GM21619 (cell line): ENCODE measurements around the gene ZSCAN26.
A peak's percentile ranks its signal among the peaks of the same experiment; 100 is the strongest.

ENCODE experiments used
- ATAC-seq: cut with Tn5 transposase; IDR thresholded peaks from one replicate; pipeline ENCODE4 v1.9.1; 2021; ENCODE audit not compliant: unreplicated experiment

The ZSCAN26 gene

DNA sequence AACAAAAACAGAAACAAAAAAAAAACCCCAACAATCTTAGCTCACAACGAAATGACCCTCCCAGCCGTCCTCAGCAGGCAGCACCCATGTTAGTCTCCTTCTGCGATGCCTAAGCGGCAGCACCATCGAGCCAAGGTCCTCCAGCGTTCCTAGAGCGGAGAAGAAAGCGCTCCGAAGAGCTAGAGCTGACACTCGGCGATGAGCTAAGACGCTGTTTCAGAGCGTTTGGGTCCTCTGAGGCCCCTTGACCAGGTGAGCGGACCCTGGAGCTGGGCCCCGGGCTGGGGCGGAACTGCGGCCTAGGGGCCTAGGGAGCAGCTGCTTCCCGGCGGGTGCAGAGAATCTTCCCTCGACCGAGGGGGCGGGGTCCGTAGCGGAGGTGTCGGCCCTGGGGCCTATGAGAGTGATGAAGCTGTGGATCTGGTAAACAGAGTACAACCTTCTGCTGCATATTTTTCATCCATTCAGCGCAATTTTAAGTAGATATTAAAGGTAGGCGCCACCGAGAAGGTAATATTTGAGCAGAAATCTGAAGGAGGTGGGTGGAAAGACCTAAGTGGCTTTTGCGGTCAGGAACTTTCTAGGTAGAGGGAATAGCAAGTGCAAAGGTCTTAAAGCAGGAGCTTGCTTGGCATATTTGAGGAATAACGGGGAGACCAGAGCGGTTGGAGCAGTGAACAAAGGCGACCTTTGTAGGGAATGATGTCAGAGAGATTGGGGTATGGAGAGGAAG, at the start of gene ZSCAN26:
Gene ZSCAN26 (plus strand): TSS at position 182 of the 733 bp plus-strand sequence. CDS start 4,777 bp downstream, outside the sequence.
- peak; percentile 93 for ATAC-seq

- no peak for ATAC-seq
Measured at GRCh38 chr6:28217890-28218289, 49.1 kb upstream of the ZSCAN26 start.

GRCh38 chr6:28218312-28219248, 48.4 kb upstream of the ZSCAN26 start:
- peak; percentile 63 for ATAC-seq

DNA sequence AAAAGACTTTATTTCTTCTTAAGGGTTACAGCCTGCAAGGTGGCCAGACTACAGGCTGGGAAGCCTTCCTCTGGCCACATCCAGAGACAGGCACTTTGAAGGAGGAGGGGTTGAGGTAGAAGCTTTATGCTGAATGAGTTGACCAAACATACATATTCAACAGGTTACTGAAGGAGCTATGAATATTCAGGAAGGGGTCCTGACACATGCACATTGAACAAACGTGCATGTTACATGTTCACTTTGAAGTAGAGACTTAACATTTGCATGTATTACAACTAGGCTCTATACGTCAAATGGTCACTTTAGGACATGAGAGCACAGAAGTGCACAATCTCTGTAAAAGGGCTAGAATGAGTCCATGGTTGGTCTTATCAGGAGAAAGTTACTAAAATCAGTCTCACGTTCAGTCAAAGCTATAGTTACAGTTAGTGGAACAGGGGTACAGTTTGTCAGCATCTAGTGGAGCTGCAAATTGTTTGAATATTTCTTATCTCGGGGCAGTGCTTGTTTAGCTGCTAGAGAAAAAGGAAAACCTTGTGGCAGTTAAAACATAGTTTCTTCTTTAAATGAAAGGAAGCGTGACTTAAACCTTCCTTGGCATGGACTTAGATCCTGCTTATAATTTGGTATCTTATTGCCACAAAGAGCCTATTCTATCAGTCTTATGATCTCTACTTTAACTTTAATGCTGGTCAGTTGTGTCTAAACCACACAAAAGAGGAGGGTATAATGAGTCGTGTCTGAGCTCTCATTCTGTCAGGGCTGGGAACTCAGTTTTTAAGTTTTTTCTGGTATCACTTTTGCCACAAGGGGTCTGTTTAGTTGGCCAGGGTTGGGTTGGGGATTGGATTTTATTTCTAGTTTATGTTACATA, 46.4 kb upstream of the ZSCAN26 start:
- no peak for ATAC-seq

- ATAC-seq = no peak
Measured at GRCh38 chr6:28224131-28225055, 42.5 kb upstream of the ZSCAN26 start.

- peak; percentile 82 for ATAC-seq
Measured at GRCh38 chr6:28225056-28225834, 41.7 kb upstream of the ZSCAN26 start, which contains the start of gene ZSCAN9. TSS of gene ZSCAN9 (plus strand) at chr6:28225275. CDS start at chr6:28227085, 1,810 bp downstream.

DNA sequence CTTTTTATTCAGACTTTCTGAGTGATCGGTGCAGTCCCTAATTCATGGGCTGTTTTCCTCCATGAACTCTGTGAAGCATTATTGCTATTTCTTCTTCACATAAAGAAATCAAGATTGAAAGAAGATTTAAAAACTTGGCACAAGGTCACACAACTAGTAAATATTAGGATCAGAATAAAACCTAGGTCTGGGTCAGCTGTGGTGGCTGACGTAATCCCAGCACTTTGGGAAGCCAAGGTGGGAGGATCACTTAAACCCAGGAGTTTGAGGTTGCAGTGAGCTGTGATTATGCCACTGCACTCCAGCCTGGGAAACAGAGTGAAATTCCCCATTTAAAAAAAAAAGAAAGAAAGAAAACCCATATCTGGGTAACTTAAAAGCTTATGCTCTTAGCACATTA, 40.5 kb upstream of the ZSCAN26 start:
- no peak for ATAC-seq

- no peak for ATAC-seq
Measured at GRCh38 chr6:28232785-28233184, 34.2 kb upstream of the ZSCAN26 start.

GRCh38 chr6:28235912-28236452, 31.0 kb upstream of the ZSCAN26 start:
- no peak for ATAC-seq

GRCh38 chr6:28239636-28240035, 27.3 kb upstream of the ZSCAN26 start:
- ATAC-seq = no peak

GRCh38 chr6:28240471-28240870, 26.5 kb upstream of the ZSCAN26 start:
- ATAC-seq = no peak

GRCh38 chr6:28243946-28244345, 23.0 kb upstream of the ZSCAN26 start:
- no peak for ATAC-seq

GRCh38 chr6:28245206-28245941, 21.6 kb upstream of the ZSCAN26 start:
- ATAC-seq = no peak

DNA sequence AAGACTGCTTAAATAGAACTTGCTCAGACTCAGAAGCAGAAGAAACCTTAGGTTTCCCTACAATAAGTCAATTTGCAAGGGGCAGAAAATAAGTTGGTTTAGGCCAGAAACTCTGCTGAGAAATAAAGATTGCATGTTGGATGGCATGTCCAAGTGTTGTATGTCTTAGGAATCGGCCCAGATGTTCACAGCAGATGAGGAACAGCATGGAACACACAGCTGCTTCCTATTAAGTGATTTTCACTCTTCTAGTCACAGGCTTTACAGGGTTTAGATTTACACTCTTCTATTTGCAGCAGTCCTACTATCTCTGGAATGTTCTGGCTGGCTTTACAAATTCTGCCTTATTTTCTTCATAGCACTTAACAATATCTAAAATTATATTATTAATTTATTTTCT, 18.0 kb upstream of the ZSCAN26 start:
- ATAC-seq = no peak

DNA sequence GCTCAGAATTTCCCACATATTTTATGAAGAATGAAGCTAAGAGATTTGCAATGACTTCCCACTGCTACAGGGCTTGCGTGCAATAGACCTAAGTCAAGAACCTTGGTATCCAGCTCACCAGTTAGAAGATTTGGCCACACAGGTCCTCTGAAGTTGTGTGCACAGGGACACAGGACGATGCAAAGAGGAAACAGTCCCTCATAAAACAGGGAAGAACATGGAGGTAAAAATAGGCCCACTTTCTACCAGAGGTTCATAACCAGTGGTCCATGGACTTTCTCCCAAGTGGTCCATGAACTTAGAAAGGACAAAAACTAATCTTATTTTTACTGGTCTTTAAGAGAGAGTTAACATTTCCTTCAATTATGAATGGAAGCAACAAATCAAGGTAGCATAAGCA, 16.2 kb upstream of the ZSCAN26 start:
- ATAC-seq = no peak

GRCh38 chr6:28251661-28252008, 15.3 kb upstream of the ZSCAN26 start:
- ATAC-seq = peak; percentile 40

- ATAC-seq = peak; percentile 79
Measured at GRCh38 chr6:28252009-28252975, 14.7 kb upstream of the ZSCAN26 start, which contains the start of gene ZKSCAN4. TSS of gene ZKSCAN4 (minus strand) at chr6:28252269. CDS start at chr6:28251980, 289 bp downstream.
